OCI-LY3 (cell line): ENCODE results near the gene CDKN1C.

ENCODE experiments used
- EZH2phosphoT487 ChIP-seq: fragments of 200-600 bp; shearing (Covaris generic); IDR thresholded peaks from 2 replicates; pipeline ENCODE4 v1.6.1; 2018; ENCODE audit warnings: antibody characterized with exemption, mixed run types, low read depth
- TF ChIP-seq, protein P1 (sequence below): fragments of 200-600, 300-600 bp; sonication (generic); IDR thresholded peaks from 2 replicates; pipeline ENCODE4 v1.5.1; 2014; ENCODE audit warnings: antibody characterized with exemption, low read length, low read depth

DNA sequence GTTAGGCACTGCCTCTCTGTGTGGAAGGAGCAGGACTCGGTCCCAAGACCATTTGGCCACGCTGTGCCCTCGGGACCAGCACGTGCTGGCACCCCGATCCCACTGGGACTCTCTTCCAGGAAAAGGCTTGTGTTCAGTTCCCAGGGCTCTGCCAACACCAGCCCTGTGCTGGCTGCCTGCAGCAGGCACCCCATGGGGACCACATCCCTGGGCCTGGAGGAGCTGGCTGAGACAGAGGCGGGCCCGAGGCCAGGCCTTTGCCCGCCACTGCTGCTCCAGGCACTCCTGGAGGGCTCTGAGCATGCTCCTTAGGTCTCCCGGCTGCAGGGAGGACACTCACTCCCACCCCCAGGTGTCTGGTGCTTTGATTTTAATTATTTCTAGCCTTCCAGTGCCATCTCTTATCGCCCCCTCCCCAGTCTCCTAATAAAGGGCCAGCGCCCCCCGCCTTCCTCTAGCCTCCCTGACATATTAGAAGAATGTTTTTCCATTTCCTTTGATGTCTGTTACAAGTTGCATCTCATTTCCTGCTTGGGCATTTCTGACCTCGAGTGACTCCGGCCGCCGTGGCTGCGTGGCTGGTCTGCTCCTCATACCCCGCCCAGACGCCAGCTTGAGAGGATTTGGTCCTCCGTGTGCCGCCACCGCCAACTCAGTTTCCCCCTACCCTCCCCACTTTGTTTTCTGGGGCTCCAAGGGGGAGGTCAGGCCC, 14.4 kb downstream of the CDKN1C start:
- TF ChIP-seq, protein P1, sequence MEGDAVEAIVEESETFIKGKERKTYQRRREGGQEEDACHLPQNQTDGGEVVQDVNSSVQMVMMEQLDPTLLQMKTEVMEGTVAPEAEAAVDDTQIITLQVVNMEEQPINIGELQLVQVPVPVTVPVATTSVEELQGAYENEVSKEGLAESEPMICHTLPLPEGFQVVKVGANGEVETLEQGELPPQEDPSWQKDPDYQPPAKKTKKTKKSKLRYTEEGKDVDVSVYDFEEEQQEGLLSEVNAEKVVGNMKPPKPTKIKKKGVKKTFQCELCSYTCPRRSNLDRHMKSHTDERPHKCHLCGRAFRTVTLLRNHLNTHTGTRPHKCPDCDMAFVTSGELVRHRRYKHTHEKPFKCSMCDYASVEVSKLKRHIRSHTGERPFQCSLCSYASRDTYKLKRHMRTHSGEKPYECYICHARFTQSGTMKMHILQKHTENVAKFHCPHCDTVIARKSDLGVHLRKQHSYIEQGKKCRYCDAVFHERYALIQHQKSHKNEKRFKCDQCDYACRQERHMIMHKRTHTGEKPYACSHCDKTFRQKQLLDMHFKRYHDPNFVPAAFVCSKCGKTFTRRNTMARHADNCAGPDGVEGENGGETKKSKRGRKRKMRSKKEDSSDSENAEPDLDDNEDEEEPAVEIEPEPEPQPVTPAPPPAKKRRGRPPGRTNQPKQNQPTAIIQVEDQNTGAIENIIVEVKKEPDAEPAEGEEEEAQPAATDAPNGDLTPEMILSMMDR, result no peak
- TF ChIP-seq EZH2phosphoT487, result no peak
